ENCODE results near the gene SLIT3.

The SLIT3 gene

DNA sequence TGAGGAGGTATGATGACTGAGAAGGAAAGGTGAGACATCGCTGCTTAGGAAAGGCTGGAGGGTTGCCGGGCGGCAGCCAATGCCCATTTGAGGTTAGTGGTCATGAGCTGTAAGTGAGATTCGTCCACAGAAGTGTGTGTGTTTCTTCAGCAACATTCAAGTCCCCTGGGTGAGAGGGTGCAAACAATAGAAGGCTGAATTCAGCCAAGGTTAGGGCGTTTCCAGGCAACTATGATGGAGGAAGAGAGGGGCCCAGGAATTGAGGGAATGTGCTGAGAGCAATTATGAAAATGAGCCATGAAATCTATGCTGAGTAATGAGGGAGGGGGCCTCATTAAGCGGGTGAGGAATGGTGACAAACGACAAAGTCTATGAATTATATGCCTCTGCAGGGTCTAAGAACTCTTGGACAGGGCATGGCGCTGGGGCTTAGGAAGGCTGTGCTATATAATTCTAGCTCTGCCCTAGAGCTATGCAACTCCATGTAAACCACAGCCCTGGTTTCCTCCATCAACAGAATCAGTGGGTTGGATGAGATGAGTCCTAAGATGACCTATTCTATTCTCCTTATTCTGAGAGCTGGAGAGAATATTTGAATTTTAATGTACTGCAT, 96.0 kb downstream of the SLIT3 start:
- no peak overlapping the region for H3K27ac Mint-ChIP-seq
- intact Hi-C loops (cut with micrococcal nuclease): no loop called here
- no peaks in the 10 kb centered on the region for H3K36me3 Mint-ChIP-seq (ENCODE audit: low read depth)
- H3K27me3 Mint-ChIP-seq: no peaks in the 10 kb centered on the region
- peaks cover 17% of the 10 kb centered on the region for H3K9me3 Mint-ChIP-seq
- no peaks in the 10 kb centered on the region for H3K4me1 Mint-ChIP-seq (ENCODE audit: low read depth)
- no peak overlapping the region for H3K4me3 Mint-ChIP-seq

GRCh38 chr5:169202969-169203368, 98.0 kb downstream of the SLIT3 start:
- Mint-ChIP-seq H3K27me3 (no peaks in the 10 kb centered on the region), H3K36me3 (ENCODE audit: low read depth) (no peaks in the 10 kb centered on the region), H3K9me3 (peaks cover 17% of the 10 kb centered on the region), H3K4me3 (no peak overlapping the region), H3K27ac (no peak overlapping the region), H3K4me1 (ENCODE audit: low read depth) (no peaks in the 10 kb centered on the region)
- intact Hi-C loops (cut with micrococcal nuclease): no loop called here

- Mint-ChIP-seq H3K27me3 (no peaks in the 10 kb centered on the region), H3K36me3 (ENCODE audit: low read depth) (no peaks in the 10 kb centered on the region), H3K4me1 (ENCODE audit: low read depth) (no peaks in the 10 kb centered on the region), H3K9me3 (peaks cover 17% of the 10 kb centered on the region), H3K27ac (no peak overlapping the region), H3K4me3 (no peak overlapping the region)
- intact Hi-C loops (cut with micrococcal nuclease): no loop called here
These were observed 99.3 kb downstream of the SLIT3 start for GRCh38 chr5:169201597-169201996.

DNA sequence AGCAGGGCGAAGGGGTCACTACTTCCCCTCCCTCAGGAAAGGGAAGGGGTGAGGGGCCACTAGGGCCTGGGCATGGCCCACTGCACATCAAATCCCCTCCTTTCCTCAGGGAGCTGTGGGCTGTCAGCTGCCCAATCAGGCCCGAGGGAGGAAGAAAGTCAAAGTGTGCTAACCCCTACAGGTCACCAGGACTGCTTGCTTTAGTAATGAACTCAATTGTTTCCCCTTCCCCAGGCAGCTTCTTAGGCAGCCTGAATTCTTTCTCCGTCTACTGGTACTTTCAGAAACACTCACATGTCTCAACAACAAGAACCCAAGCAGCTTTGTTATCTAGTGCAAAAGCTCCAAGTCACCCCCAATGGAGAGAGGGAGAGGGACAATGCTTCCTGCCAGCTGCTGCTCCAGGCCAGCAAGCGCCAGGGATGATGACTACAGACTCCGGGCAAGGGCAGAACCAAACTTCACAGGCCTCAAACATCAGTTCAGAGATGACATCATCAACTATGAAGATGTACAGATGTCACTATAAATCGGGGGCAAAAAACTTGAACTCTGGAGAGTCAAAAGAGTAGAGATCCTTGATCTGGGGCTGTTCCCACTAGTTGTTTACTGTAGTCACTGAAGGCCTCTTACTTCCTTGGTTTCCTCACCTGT, 100.7 kb downstream of the SLIT3 start:
- Mint-ChIP-seq H3K4me1 (ENCODE audit: low read depth) (no peaks in the 10 kb centered on the region), H3K9me3 (peaks cover 17% of the 10 kb centered on the region), H3K27me3 (no peaks in the 10 kb centered on the region), H3K36me3 (ENCODE audit: low read depth) (no peaks in the 10 kb centered on the region), H3K27ac (no peak overlapping the region), H3K4me3 (no peak overlapping the region)
- intact Hi-C loops (cut with micrococcal nuclease): no loop called here

DNA sequence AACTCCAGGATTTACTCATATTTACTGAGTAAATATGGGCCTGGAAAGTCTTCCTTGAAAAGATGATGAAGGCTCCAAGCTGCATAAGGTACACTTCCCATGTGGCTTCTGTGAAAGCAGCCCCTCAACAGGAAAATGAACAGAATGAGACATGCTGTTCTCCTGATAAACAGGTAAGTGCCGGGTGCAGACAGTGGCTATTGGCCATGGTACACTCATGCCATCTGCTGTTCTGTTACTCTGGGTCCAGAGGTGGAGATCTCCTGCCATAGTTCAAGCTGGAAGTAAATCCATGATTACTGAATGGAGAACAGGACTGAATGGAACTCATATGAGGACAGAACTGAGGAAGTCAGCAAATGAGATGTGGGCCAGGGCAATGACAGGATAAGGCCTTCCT, 103.6 kb downstream of the SLIT3 start:
- H3K27ac Mint-ChIP-seq: no peak overlapping the region
- no peak overlapping the region for H3K4me3 Mint-ChIP-seq
- H3K27me3 Mint-ChIP-seq: no peaks in the 10 kb centered on the region
- intact Hi-C loops (cut with micrococcal nuclease): no loop called here
- no peaks in the 10 kb centered on the region for H3K4me1 Mint-ChIP-seq (ENCODE audit: low read depth)
- H3K9me3 Mint-ChIP-seq: no peaks in the 10 kb centered on the region
- no peaks in the 10 kb centered on the region for H3K36me3 Mint-ChIP-seq (ENCODE audit: low read depth)

DNA sequence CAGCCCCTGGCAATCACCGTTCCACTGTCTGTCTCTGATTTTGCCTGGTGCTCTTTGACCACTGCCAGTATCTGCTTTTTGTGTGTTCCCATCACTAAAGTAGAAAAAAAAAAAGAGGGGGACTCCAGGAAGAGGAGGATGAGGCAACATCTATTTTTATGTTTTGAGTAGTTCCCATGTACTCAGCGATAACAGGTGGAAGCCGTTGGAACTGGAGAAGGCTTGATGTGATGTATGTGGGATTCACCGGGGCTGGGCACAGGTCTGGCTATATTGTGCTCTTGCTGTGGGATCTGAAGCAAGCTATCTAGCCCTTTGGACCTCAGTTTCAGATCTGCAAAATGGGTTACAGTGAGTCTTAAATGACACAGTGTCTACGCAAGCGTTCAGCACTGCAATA, 104.9 kb downstream of the SLIT3 start:
- Mint-ChIP-seq H3K4me3 (no peak overlapping the region), H3K4me1 (ENCODE audit: low read depth) (no peaks in the 10 kb centered on the region), H3K27me3 (no peaks in the 10 kb centered on the region), H3K27ac (no peak overlapping the region), H3K36me3 (ENCODE audit: low read depth) (no peaks in the 10 kb centered on the region), H3K9me3 (no peaks in the 10 kb centered on the region)
- intact Hi-C loops (cut with micrococcal nuclease): no loop called here

GRCh38 chr5:169195601-169196000, 105.3 kb downstream of the SLIT3 start:
- Mint-ChIP-seq H3K9me3 (no peaks in the 10 kb centered on the region), H3K27ac (no peak overlapping the region), H3K36me3 (ENCODE audit: low read depth) (no peaks in the 10 kb centered on the region), H3K4me3 (no peak overlapping the region), H3K4me1 (ENCODE audit: low read depth) (no peaks in the 10 kb centered on the region), H3K27me3 (no peaks in the 10 kb centered on the region)
- intact Hi-C loops (cut with micrococcal nuclease): no loop called here

GRCh38 chr5:169192536-169192935, 108.4 kb downstream of the SLIT3 start:
- Mint-ChIP-seq H3K4me3 (no peak overlapping the region), H3K9me3 (no peaks in the 10 kb centered on the region), H3K36me3 (ENCODE audit: low read depth) (no peaks in the 10 kb centered on the region), H3K27me3 (no peaks in the 10 kb centered on the region), H3K4me1 (ENCODE audit: low read depth) (no peaks in the 10 kb centered on the region), H3K27ac (no peak overlapping the region)
- intact Hi-C loops (cut with micrococcal nuclease): no loop called here

DNA sequence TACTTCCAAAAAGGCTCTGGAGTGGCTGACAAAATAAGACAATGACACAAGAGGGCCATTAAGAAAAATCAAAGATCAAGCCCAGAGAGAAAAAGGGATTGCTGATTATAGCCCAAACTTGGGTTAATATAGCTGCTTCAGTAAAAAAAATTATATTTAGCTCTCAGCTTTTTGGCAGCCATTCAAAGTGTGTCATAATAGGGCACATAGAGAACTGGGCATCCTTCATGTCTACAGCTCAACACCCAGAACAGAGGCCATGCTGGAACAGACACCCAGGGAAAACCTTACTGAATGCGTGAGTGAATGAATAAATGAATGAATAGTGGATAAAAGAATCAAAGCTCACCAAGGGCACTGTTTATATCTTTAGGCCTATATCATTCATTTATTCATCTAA, 110.1 kb downstream of the SLIT3 start:
- intact Hi-C loops (cut with micrococcal nuclease): no loop called here
- Mint-ChIP-seq H3K27me3 (no peaks in the 10 kb centered on the region), H3K27ac (no peak overlapping the region), H3K4me3 (no peak overlapping the region), H3K4me1 (ENCODE audit: low read depth) (no peaks in the 10 kb centered on the region), H3K36me3 (ENCODE audit: low read depth) (no peaks in the 10 kb centered on the region), H3K9me3 (no peaks in the 10 kb centered on the region)

DNA sequence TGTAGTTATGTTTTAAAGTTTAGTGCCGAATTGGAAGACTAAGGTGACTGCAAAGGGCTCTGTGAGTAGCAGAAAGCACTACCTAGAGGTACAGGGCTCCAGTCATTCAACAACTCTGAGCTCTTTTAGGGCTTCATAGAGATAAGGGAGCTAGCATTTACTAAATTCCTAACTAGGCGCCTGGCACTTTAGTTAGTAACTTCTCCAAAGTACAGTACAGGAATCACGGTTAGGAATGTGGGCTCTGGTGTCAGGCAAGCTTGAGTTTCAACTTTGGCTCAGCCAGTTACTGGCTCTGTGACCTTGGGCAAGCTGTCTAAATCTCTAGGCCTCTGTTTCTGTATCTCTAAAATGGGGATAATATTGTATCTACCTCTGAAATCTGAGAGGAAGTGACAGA, 115.3 kb downstream of the SLIT3 start:
- Mint-ChIP-seq H3K27me3 (no peaks in the 10 kb centered on the region), H3K9me3 (no peaks in the 10 kb centered on the region), H3K4me1 (ENCODE audit: low read depth) (no peaks in the 10 kb centered on the region), H3K27ac (no peak overlapping the region), H3K4me3 (no peak overlapping the region), H3K36me3 (ENCODE audit: low read depth) (no peaks in the 10 kb centered on the region)
- intact Hi-C loops (cut with micrococcal nuclease): no loop called here

DNA sequence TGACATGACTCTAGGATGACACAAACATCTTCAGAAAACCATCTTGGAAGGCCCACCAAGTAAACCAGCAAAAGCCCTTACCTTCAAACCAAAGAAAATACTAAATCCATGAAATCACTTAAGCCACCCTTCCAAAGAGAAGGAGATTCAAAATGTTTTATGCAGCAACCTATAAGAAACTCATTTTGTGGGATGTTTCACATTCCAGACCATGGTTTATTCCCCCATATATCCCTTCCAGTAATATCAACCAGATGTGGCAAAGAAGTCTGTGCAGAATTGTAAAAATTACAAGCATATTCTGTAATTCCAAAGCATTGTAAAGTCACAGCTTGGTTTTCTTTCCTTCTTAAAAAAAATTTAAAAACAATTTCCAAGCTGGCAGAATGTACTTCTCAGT, 117.4 kb downstream of the SLIT3 start:
- H3K27me3 Mint-ChIP-seq: no peaks in the 10 kb centered on the region
- H3K4me3 Mint-ChIP-seq: no peak overlapping the region
- intact Hi-C loops (cut with micrococcal nuclease): no loop called here
- no peaks in the 10 kb centered on the region for H3K9me3 Mint-ChIP-seq
- H3K36me3 Mint-ChIP-seq (ENCODE audit: low read depth): no peaks in the 10 kb centered on the region
- no peaks in the 10 kb centered on the region for H3K4me1 Mint-ChIP-seq (ENCODE audit: low read depth)
- no peak overlapping the region for H3K27ac Mint-ChIP-seq

DNA sequence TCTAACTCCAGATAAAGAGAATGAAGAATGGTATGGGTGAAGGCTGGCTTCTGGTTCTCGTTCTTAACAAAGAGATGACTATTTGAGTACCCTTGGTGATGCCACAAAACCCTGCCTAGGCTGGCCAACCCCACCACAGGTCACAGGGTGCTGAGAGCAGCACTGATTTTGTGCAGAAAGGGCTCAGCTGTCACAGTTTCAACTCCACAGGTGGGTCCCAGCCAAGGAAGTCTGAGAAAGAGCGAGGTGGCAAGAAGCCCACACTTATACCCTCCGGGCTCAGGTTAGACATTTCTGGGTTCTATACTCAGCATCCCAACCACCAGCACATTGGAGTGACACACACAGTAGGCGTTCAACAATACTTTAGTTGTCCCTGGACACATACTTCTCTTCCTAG, 118.1 kb downstream of the SLIT3 start:
- Mint-ChIP-seq H3K9me3 (no peaks in the 10 kb centered on the region), H3K27ac (no peak overlapping the region), H3K27me3 (no peaks in the 10 kb centered on the region), H3K4me1 (ENCODE audit: low read depth) (no peaks in the 10 kb centered on the region), H3K36me3 (ENCODE audit: low read depth) (no peaks in the 10 kb centered on the region), H3K4me3 (no peak overlapping the region)
- intact Hi-C loops (cut with micrococcal nuclease): no loop called here

- H3K27me3 Mint-ChIP-seq: no peaks in the 10 kb centered on the region
- H3K9me3 Mint-ChIP-seq: no peaks in the 10 kb centered on the region
- H3K4me3 Mint-ChIP-seq: no peak overlapping the region
- intact Hi-C loops (cut with micrococcal nuclease): no loop called here
- no peaks in the 10 kb centered on the region for H3K36me3 Mint-ChIP-seq (ENCODE audit: low read depth)
- no peaks in the 10 kb centered on the region for H3K4me1 Mint-ChIP-seq (ENCODE audit: low read depth)
- no peak overlapping the region for H3K27ac Mint-ChIP-seq
These were observed 119.1 kb downstream of the SLIT3 start for GRCh38 chr5:169181814-169182213.

- intact Hi-C loops (cut with micrococcal nuclease): no loop called here
- Mint-ChIP-seq H3K4me3 (no peak overlapping the region), H3K36me3 (ENCODE audit: low read depth) (no peaks in the 10 kb centered on the region), H3K4me1 (ENCODE audit: low read depth) (no peaks in the 10 kb centered on the region), H3K9me3 (no peaks in the 10 kb centered on the region), H3K27me3 (no peaks in the 10 kb centered on the region), H3K27ac (no peak overlapping the region)
These were observed 122.2 kb downstream of the SLIT3 start for GRCh38 chr5:169178754-169179153.

DNA sequence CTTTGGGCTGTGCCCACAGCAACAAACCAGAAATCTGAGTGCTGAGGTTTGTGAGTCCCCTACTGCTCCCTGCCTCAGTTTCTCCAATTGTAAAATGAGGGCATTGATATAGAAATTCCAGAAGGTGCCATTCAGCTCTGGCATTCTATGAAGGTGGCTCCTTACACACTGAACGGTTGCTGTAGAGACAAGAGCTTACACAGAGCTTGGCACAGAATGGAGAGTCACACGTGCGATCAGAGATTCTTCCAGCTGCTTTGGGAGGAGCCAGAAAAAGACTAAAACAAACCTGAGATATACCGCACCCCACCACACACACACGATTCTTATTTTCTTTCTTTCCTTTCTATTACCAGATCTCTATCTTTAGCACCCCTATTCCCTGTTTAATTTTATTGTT, 122.7 kb downstream of the SLIT3 start:
- no peaks in the 10 kb centered on the region for H3K36me3 Mint-ChIP-seq (ENCODE audit: low read depth)

More for the DNA sequence above, 122.7 kb downstream of the SLIT3 start:
- intact Hi-C loops (cut with micrococcal nuclease): no loop called here
- Mint-ChIP-seq H3K4me3 (no peak overlapping the region), H3K27me3 (no peaks in the 10 kb centered on the region), H3K27ac (no peak overlapping the region), H3K4me1 (ENCODE audit: low read depth) (no peaks in the 10 kb centered on the region), H3K9me3 (no peaks in the 10 kb centered on the region)
